KOPT-K1 (cell line): ENCODE data around the gene KHK.
"Not testable (repeated sequence)": the region's sequence is repeated elsewhere in the genome, so short reads cannot be mapped to it uniquely, and the experiment has no call there.

Experiments
- H3K27ac ChIP-seq: fragments of 200-600 bp; sonication (generic); 2 replicates; pipeline ENCODE4 v1.5.1; 2016; ENCODE audit warnings: antibody characterized with exemption, mild to moderate bottlenecking, low read depth, low read length; ENCODE audit not compliant: poor library complexity, severe bottlenecking
- H3K36me3 ChIP-seq: fragments of 200-600 bp; sonication (generic); 2 replicates; pipeline ENCODE4 v1.5.1; 2017; ENCODE audit warnings: antibody characterized with exemption, mild to moderate bottlenecking, low read length, moderate library complexity; ENCODE audit not compliant: insufficient read depth
- H3K9me3 ChIP-seq: fragments of 200-600 bp; sonication (generic); 2 replicates; pipeline ENCODE4 v1.5.1; 2017; ENCODE audit warnings: antibody characterized with exemption, low read length, mild to moderate bottlenecking; ENCODE audit not compliant: insufficient read depth, poor library complexity, severe bottlenecking

The KHK gene

DNA sequence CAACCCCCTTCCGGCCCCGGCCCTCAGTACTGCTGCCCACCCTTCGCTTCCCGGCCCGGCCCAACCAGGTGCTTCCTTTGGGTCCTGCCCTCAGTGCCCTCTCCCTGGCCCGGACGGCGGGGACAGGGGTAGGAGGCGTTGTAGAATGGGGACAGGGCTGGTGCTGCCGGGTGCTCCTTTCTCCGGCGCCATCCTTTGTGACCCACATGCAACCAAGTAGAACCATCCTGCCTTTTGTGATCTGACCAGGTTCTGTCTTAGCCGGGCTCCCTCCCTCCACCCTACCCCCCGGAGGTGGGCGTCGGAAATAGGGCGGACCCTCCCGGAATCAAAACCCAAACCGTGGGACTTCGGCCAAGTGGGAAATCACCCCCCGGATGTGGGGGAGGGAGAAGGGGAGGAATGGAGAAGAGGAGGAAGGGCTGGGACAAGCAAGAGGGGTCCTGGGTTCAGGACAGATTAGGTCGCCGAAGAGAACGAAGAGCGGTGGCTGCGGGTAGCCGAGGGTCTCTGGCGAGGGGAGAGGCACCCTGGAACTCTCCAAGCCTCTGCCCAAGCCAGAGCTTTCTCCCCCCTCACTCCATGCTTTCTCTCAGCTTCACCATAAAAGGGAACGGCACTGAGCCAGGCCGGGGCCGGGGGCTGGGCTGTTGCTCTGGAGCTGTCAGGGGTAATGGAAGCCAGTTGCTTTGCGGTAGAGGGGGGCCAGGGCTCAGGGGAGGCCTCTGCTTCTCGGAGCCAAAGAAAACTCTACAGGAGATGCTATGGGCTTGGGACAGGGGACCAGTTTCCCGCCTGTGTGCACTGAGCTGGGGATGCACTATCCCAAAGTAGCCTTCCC, 14.4 kb upstream of the KHK start:
- Histone ChIP-seq H3K27ac (peak overlapping the region; percentile 65), H3K9me3 (no peaks in the 10 kb centered on the region)

DNA sequence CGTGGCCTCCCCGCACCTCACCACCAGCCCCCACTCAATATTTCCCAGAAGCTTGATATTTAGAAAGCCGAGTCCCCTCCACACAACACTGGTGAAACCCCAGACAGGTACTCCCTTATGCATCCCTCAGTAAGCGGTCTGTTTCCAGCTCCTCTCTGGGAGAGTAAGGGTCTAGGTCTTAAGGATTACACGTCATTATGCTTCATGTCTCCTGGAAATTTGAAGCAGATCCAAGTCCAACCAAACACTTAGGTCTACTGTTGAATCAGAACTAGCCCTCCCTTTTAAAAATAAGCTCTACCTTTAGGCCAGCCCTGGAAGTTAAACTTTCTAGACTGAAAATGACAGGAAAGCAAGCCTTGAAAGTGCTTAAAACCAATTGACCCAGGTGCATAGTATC, 13.7 kb upstream of the KHK start:
- Histone ChIP-seq H3K36me3 (peaks cover 24% of the 10 kb centered on the region), H3K9me3 (no peaks in the 10 kb centered on the region), H3K27ac (no peak overlapping the region)

More for the DNA sequence above, 14.4 kb upstream of the KHK start:
- H3K36me3 ChIP-seq = peaks cover 31% of the 10 kb centered on the region

- H3K9me3 ChIP-seq = no peaks in the 10 kb centered on the region
- no peak overlapping the region for H3K27ac ChIP-seq
These were observed 12.8 kb upstream of the KHK start for GRCh38 chr2:27073782-27074181.

DNA sequence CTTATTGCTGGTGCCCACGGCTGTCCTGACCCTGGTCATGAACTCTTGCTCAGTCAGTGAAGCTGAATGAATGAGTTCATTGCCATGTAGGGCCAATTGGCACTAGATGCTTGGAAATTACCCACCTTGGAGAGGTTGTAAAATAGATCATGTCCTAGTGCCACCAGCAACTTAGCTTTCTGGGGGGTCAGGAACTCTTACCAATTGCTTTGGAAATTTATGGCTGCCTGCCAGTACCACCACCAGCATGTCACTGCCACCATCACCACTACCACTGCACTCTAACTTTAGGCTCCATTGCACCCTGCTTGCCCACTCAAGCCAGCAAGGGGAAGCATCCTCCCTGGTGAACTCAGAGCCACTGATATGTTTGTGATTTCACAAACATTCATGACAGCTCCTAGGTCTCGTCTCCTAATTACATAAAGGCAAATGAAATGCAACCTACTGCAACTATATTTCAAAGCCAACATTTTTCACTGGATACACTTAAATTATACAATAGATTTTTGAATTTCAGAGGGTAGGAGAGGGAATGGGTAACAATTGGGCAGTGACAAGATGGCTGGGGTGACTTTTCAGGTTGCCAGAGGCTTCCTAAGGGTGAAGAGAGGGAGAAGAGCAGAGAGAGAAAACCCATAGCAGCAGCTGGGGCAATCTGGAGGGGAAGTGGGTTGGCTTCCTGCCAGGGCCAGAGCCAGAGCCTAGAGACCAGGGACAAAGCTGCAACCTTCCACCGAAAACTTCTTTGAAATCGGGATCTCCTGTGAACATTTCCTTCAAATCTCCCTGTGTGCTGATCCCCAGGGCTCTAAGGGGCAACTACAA, 11.6 kb upstream of the KHK start:
- Histone ChIP-seq H3K9me3 (no peaks in the 10 kb centered on the region), H3K36me3 (peaks cover 3% of the 10 kb centered on the region), H3K27ac (peak overlapping the region; percentile 36)

More at GRCh38 chr2:27073782-27074181, 12.8 kb upstream of the KHK start:
- peaks cover 15% of the 10 kb centered on the region for H3K36me3 ChIP-seq

DNA sequence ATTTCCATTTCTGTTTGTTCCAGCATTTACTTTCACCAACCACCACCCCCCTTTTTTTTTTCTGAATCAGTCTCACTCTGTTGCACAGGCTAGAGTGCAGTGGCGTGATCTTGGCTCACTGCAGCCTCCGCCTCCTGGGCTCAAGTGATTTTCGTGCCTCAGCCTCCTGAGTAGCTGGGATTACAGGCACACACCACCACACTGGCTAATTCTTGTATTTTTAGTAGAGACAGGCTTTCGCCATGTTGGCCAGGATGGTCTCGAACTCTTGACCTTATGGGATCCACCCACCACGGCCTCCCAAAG, 11.1 kb upstream of the KHK start:
- H3K27ac ChIP-seq = peak overlapping the region; percentile 36
- H3K36me3 ChIP-seq, H3K9me3 ChIP-seq: not testable (repeated sequence)

GRCh38 chr2:27076323-27076722, 10.2 kb upstream of the KHK start:
- no peaks in the 10 kb centered on the region for H3K36me3 ChIP-seq
- no peaks in the 10 kb centered on the region for H3K9me3 ChIP-seq
- no peak overlapping the region for H3K27ac ChIP-seq

DNA sequence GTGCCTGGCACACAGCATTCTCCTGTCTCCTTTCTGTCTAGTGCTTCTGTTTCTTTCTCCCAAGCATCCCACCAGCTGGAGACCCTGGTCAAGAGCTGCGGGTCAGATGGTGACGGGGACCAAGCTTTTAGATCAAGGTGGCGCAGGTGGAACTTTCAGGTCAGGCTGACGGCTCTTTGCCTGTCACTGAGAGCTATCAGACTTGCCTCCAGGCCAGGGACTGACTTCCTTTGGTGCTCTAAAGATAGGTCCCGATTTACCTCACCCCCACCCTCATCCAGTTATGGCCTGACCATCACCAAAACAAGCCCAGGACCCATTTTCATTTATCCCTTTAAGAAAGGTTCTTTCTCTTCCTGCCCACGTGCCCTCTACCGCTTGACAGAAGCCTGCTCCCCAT, 9.3 kb upstream of the KHK start:
- H3K9me3 ChIP-seq = no peaks in the 10 kb centered on the region
- H3K36me3 ChIP-seq = no peaks in the 10 kb centered on the region
- no peak overlapping the region for H3K27ac ChIP-seq

GRCh38 chr2:27078267-27079194, 8.0 kb upstream of the KHK start, which contains the start of gene EMILIN1:
Gene EMILIN1 (plus strand): TSS chr2:27078615. CDS start chr2:27079066, 451 bp downstream.
- Histone ChIP-seq H3K36me3 (no peaks in the 10 kb centered on the region), H3K27ac (no peak within 1 kb of the TSS), H3K9me3 (no peaks in the 10 kb centered on the region)

GRCh38 chr2:27079233-27080139, 7.1 kb upstream of the KHK start:
- H3K36me3 ChIP-seq = no peaks in the 10 kb centered on the region
- H3K27ac ChIP-seq = no peak overlapping the region
- H3K9me3 ChIP-seq = no peaks in the 10 kb centered on the region

GRCh38 chr2:27080140-27080469, 6.5 kb upstream of the KHK start:
- Histone ChIP-seq H3K36me3 (no peaks in the 10 kb centered on the region), H3K9me3 (no peaks in the 10 kb centered on the region), H3K27ac (no peak overlapping the region)

DNA sequence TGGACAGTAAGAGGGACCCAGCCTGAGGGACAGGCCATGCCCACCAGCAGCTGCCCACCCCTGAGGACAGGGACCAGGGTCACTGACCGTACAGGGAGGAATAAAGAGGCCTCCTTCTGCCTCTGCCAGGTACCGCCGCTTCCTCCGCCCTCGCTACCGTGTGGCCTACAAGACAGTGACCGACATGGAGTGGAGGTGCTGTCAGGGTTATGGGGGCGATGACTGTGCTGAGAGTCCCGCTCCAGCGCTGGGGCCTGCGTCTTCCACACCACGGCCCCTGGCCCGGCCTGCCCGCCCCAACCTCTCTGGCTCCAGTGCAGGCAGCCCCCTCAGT, 6.0 kb upstream of the KHK start:
- Histone ChIP-seq H3K36me3 (no peaks in the 10 kb centered on the region), H3K27ac (peak overlapping the region; percentile 92), H3K9me3 (no peaks in the 10 kb centered on the region)

- peak overlapping the region; percentile 92 for H3K27ac ChIP-seq
- no peaks in the 10 kb centered on the region for H3K36me3 ChIP-seq
- H3K9me3 ChIP-seq = no peaks in the 10 kb centered on the region
These were observed 4.4 kb upstream of the KHK start for GRCh38 chr2:27081984-27082772.

GRCh38 chr2:27082773-27083409, 3.7 kb upstream of the KHK start:
- no peaks in the 10 kb centered on the region for H3K9me3 ChIP-seq
- no peaks in the 10 kb centered on the region for H3K36me3 ChIP-seq
- H3K27ac ChIP-seq = no peak overlapping the region
